Stimulated activated CD8-positive, alpha-beta memory T cell treated with anti-CD3 and anti-CD28 coated beads, Interleukin-12 subunit alpha, Interleukin-12 subunit beta, amount 100 ng/mL, for 1 hour (primary cell): ENCODE measurements around the gene PNMA6E.
"Not testable (repeated sequence)": the region's sequence is repeated elsewhere in the genome, so short reads cannot be mapped to it uniquely, and the experiment has no call there.

Source experiments
- DNase-seq: peaks from one replicate; pipeline ENCODE4 v3.0.0-alpha.2; 2020; ENCODE audit warnings: low read depth

The PNMA6E gene

GRCh38 chrX:153408221-153408721 lies 7.1 kb upstream of the PNMA6E start:
- DNase-seq = no peak

- DNase-seq = no peak
Measured at GRCh38 chrX:153407736-153408135, 6.6 kb upstream of the PNMA6E start.

- no peak for DNase-seq
Measured at GRCh38 chrX:153406903-153407302, 5.8 kb upstream of the PNMA6E start.

- DNase-seq = no peak
Measured at GRCh38 chrX:153406011-153406410, 4.9 kb upstream of the PNMA6E start.

- no peak for DNase-seq
Measured at GRCh38 chrX:153405426-153405825, 4.3 kb upstream of the PNMA6E start.

- not testable (repeated sequence) for DNase-seq
Measured at GRCh38 chrX:153404333-153404732, 3.2 kb upstream of the PNMA6E start.

- no peak for DNase-seq
Measured at GRCh38 chrX:153400146-153401132, 711 bp downstream of the PNMA6E start.

- no peak for DNase-seq
Measured at GRCh38 chrX:153398275-153398960, 2.7 kb downstream of the PNMA6E start.

GRCh38 chrX:153397256-153397960 lies 3.7 kb downstream of the PNMA6E start:
- no peak for DNase-seq

GRCh38 chrX:153396320-153397195 lies 4.6 kb downstream of the PNMA6E start:
- DNase-seq = no peak

GRCh38 chrX:153395613-153396319 lies 5.4 kb downstream of the PNMA6E start:
- DNase-seq = no peak

- no peak for DNase-seq
Measured at GRCh38 chrX:153394612-153395011, 6.5 kb downstream of the PNMA6E start.

- no peak for DNase-seq
Measured at GRCh38 chrX:153392642-153393321, 8.4 kb downstream of the PNMA6E start.

- DNase-seq = not testable (repeated sequence)
Measured at GRCh38 chrX:153389460-153389768, 11.7 kb downstream of the PNMA6E start.

- no peak for DNase-seq
Measured at GRCh38 chrX:153388722-153389459, 12.3 kb downstream of the PNMA6E start.

- DNase-seq = no peak
Measured at GRCh38 chrX:153387987-153388721, 13.0 kb downstream of the PNMA6E start.

- DNase-seq = no peak
Measured at GRCh38 chrX:153387345-153387744, 13.8 kb downstream of the PNMA6E start.

- no peak for DNase-seq
Measured at GRCh38 chrX:153386097-153386496, 15.1 kb downstream of the PNMA6E start.

GRCh38 chrX:153384973-153385372 lies 16.2 kb downstream of the PNMA6E start:
- DNase-seq = not testable (repeated sequence)
